ENCODE results near the gene VARS2. TPM values are rescaled to one million over a fixed set of nuclear protein-coding genes. Genes with fewer than 3 reads are reported as not detected.

Gene VARS2
- total RNA-seq, 4 donors from 2014 or later: 16.0 to 38.5 (median 19.3) TPM

GRCh38 chr6:30914854-30915590 is 984 bp downstream of the VARS2 start:
- Histone ChIP-seq H3K27ac (peak overlapping the region; percentile 88 to 96 (median 94)), H3K4me1 (peaks cover 17 to 23% of the 10 kb centered on the region in 2 donors), H3K27me3 (no peaks in the 10 kb centered on the region), H3K36me3 (peaks cover 0 to 51% of the 10 kb centered on the region in 2 donors), H3K4me3 (peak overlapping the region; percentile 64 to 70 (median 68)), H3K9me3 (no peaks in the 10 kb centered on the region)
- intact Hi-C loops (cut with DNase I; ENCODE audit: low total_unique reads): loop anchor here (1.0 to 10.0 kb wide), 8 partner anchors 38 to 280 kb away; partner anchors contain the start of genes DHX16, FLOT1 and IER3
- TF ChIP-seq POLR2A (IDR thresholded peaks at IDR 0.05) (no peak), CTCF (IDR thresholded peaks at IDR 0.05 in 4 of 5, conservative IDR thresholded peaks at IDR 0.05 in 1 of 5) (no peak)
- no peak for DNase-seq
- ATAC-seq: peak; percentile 1 to 10
- in situ Hi-C loops (cut with MboI; ENCODE audit: low sequenced_read_pairs in 4 of 4): loop anchor here (5.0 to 10.0 kb wide), 4 partner anchors 130 to 162 kb away; no protein-coding TSS in a partner anchor

- Histone ChIP-seq H3K27me3 (no peaks in the 10 kb centered on the region), H3K4me1 (peaks cover 17 to 23% of the 10 kb centered on the region in 2 donors), H3K27ac (peak overlapping the region; percentile 88 to 96 (median 94)), H3K36me3 (peaks cover 0 to 51% of the 10 kb centered on the region in 2 donors), H3K4me3 (no peak overlapping the region), H3K9me3 (no peaks in the 10 kb centered on the region)
- TF ChIP-seq CTCF (IDR thresholded peaks at IDR 0.05 in 4 of 5, conservative IDR thresholded peaks at IDR 0.05 in 1 of 5): peak; percentile 55 to 72 (median 61)
- no peak for TF ChIP-seq POLR2A (IDR thresholded peaks at IDR 0.05)
- ATAC-seq (peak; percentile 59 to 67), DNase-seq (peak in 1 of 2 donors; percentile 46)
- in situ Hi-C loops (cut with MboI; ENCODE audit: low sequenced_read_pairs in 4 of 4): loop anchor here (5.0 to 10.0 kb wide), 4 partner anchors 129 to 162 kb away; no protein-coding TSS in a partner anchor
- intact Hi-C loops (cut with DNase I; ENCODE audit: low total_unique reads): loop anchor here (1.0 to 10.0 kb wide), 5 partner anchors 126 to 279 kb away; partner anchors contain the start of genes FLOT1 and IER3
Measured at GRCh38 chr6:30915591-30915946, 1.5 kb downstream of the VARS2 start.

GRCh38 chr6:30917041-30917440 is 3.0 kb downstream of the VARS2 start:
- peaks cover 0 to 51% of the 10 kb centered on the region in 2 donors for H3K36me3 ChIP-seq
- in situ Hi-C loops (cut with MboI; ENCODE audit: low sequenced_read_pairs in 4 of 4): loop anchor here (5.0 to 10.0 kb wide), 4 partner anchors 128 to 160 kb away; no protein-coding TSS in a partner anchor
- no peak overlapping the region for H3K4me3 ChIP-seq
- H3K9me3 ChIP-seq: no peaks in the 10 kb centered on the region
- H3K27ac ChIP-seq: no peak overlapping the region
- DNase-seq (no peak), ATAC-seq (no peak)
- TF ChIP-seq CTCF (IDR thresholded peaks at IDR 0.05 in 4 of 5, conservative IDR thresholded peaks at IDR 0.05 in 1 of 5): no peak
- no peak for TF ChIP-seq POLR2A (IDR thresholded peaks at IDR 0.05)
- intact Hi-C loops (cut with DNase I; ENCODE audit: low total_unique reads): loop anchor here (10.0 kb wide), 2 partner anchors 172 to 278 kb away; partner anchors contain the start of genes FLOT1 and IER3
- H3K4me1 ChIP-seq: peaks cover 17 to 23% of the 10 kb centered on the region in 2 donors
- H3K27me3 ChIP-seq: no peaks in the 10 kb centered on the region

- no peak for DNase-seq
- no peak overlapping the region for H3K27ac ChIP-seq
- in situ Hi-C loops (cut with MboI; ENCODE audit: low sequenced_read_pairs in 4 of 4): loop anchor here (5.0 to 10.0 kb wide), 4 partner anchors 127 to 160 kb away; no protein-coding TSS in a partner anchor
- H3K27me3 ChIP-seq: no peaks in the 10 kb centered on the region
- ATAC-seq: no peak
- intact Hi-C loops (cut with DNase I; ENCODE audit: low total_unique reads): loop anchor here (10.0 kb wide), 2 partner anchors 173 to 277 kb away; partner anchors contain the start of genes FLOT1 and IER3
- TF ChIP-seq CTCF (IDR thresholded peaks at IDR 0.05 in 4 of 5, conservative IDR thresholded peaks at IDR 0.05 in 1 of 5) (no peak), POLR2A (IDR thresholded peaks at IDR 0.05) (no peak)
- H3K9me3 ChIP-seq: no peaks in the 10 kb centered on the region
- peaks cover 17 to 23% of the 10 kb centered on the region in 2 donors for H3K4me1 ChIP-seq
- no peak overlapping the region for H3K4me3 ChIP-seq
- peaks cover 0 to 56% of the 10 kb centered on the region in 2 donors for H3K36me3 ChIP-seq
Measured at GRCh38 chr6:30917487-30917886, 3.4 kb downstream of the VARS2 start.

All from gastrocnemius medialis (tissue), 4 donors.